Measurements from ENCODE around the gene CD27. TPM values are rescaled to one million over a fixed set of nuclear protein-coding genes. Genes with fewer than 3 reads are reported as not detected.

The CD27 gene
- total and polyA plus RNA-seq, 9 donors = 0.34 to 0.87 (median 0.55) TPM; not detected in 2

DNA sequence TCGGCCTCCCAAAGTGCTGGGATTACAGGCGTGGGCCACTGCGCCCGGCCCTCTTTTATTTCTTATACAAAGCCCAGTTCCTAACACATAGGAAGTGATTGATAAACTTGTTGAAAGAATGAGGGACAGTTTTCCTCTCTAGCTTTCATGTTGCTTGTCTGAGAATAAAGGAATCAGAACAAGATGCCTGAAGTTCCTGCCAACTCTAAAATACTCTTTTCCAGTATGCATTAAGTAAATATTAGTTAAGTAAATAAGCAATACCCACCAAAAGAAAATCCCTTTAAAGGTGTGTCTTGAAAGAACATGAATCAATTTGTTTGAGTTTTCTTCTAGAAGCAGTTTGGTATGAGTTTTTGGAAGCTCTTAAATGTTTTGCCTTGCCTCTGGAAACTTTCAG is 24.4 kb upstream of the CD27 start:
- TF ChIP-seq, protein P1, sequence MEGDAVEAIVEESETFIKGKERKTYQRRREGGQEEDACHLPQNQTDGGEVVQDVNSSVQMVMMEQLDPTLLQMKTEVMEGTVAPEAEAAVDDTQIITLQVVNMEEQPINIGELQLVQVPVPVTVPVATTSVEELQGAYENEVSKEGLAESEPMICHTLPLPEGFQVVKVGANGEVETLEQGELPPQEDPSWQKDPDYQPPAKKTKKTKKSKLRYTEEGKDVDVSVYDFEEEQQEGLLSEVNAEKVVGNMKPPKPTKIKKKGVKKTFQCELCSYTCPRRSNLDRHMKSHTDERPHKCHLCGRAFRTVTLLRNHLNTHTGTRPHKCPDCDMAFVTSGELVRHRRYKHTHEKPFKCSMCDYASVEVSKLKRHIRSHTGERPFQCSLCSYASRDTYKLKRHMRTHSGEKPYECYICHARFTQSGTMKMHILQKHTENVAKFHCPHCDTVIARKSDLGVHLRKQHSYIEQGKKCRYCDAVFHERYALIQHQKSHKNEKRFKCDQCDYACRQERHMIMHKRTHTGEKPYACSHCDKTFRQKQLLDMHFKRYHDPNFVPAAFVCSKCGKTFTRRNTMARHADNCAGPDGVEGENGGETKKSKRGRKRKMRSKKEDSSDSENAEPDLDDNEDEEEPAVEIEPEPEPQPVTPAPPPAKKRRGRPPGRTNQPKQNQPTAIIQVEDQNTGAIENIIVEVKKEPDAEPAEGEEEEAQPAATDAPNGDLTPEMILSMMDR (IDR thresholded peaks at IDR 0.05) = no peak
- TF ChIP-seq EP300 (IDR thresholded peaks at IDR 0.05) = no peak
- no peak for TF ChIP-seq POLR2A (IDR thresholded peaks at IDR 0.05)
- DNase-seq = no peak
- H3K27ac ChIP-seq = no peak overlapping the region
- WGBS, 3 donors = 30 to 57% (median 45%) methylated on average over 4 of the region's 4 CpGs
- intact Hi-C loops (cut with DNase I) = loop anchor here (5.0 kb wide), 4 partner anchors 42 to 117 kb away; partner anchors contain the start of gene GAPDH (in 1 of the 4)
- no peaks in the 10 kb centered on the region for H3K9me3 ChIP-seq
- no peaks in the 10 kb centered on the region for H3K36me3 ChIP-seq
- H3K27me3 ChIP-seq = no peaks in the 10 kb centered on the region
- no peak overlapping the region for H3K4me3 ChIP-seq
- H3K4me1 ChIP-seq (ENCODE audit: insufficient read depth) = peaks cover 8% of the 10 kb centered on the region

DNA sequence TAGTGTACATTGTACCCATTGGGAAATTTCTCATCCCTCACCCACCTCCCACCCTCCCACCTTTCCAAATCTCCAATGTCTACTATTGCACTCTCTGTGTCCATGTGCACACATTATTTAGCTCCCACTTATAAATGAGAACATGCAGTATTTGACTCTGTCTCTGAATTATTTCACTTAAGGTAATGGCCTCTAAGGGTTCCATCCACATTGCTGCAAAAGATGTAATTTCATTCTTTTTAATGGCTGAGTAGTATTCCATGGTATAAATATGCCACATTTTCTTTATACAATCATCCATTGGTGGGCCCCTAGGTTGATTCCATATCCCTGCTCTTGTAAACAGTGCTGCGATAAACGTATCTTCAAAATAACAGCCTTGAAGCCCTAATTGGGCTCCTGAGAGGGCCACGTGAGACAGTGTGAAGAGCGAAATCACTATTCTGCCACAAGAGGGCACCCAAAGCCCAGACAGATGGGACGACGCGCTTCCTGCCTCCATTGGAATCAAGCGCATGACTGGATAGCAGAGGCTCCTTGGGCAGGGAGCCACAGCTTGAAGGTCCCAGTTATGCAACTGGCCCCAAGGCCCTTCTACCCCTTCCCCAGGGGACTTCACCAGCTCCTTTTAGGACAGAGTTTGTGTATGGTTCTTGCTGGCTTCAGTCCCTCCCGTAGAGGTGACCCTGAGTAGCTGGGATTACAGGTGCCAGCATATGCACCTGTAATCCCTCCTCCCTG is 21.3 kb upstream of the CD27 start:
- no peak for TF ChIP-seq EP300 (IDR thresholded peaks at IDR 0.05)
- TF ChIP-seq, protein P1 (IDR thresholded peaks at IDR 0.05) = peak; percentile 70 to 93 (median 86)
- TF ChIP-seq POLR2A (IDR thresholded peaks at IDR 0.05) = peak; percentile 36
- no peaks in the 10 kb centered on the region for H3K9me3 ChIP-seq
- intact Hi-C loops (cut with DNase I) = loop anchor here (2.0 to 5.0 kb wide), 5 partner anchors 39 to 114 kb away; partner anchors contain the start of gene GAPDH (in 1 of the 4)
- peaks cover 6% of the 10 kb centered on the region for H3K4me1 ChIP-seq (ENCODE audit: insufficient read depth)
- DNase-seq = peak; percentile 80 to 90 (median 88)
- H3K4me3 ChIP-seq = no peak overlapping the region
- no peaks in the 10 kb centered on the region for H3K36me3 ChIP-seq
- no peaks in the 10 kb centered on the region for H3K27me3 ChIP-seq
- H3K27ac ChIP-seq = no peak overlapping the region
- 4 to 5% (median 5%) methylated on average over 9 of the region's 9 CpGs for WGBS, 3 donors

DNA sequence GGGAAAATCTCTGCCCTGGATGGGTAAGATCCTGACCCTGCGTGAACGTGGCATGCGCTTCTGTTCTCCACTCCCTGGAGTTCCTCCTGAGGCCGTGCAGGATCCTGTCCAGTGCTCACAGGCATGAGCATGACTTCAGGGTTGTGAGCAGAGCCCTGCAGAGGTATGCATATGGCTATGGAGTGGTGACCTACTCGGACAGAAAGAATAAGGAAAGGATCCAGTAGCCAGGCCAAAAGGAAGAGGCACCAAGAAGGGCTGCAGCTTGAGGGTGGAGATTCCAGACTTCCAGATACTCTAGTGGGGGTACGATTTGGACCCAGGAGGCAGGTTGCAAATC is 20.8 kb upstream of the CD27 start:
- Histone ChIP-seq H3K27ac (no peak overlapping the region), H3K4me3 (no peak overlapping the region), H3K9me3 (no peaks in the 10 kb centered on the region), H3K4me1 (ENCODE audit: insufficient read depth) (peaks cover 3% of the 10 kb centered on the region), H3K27me3 (no peaks in the 10 kb centered on the region), H3K36me3 (no peaks in the 10 kb centered on the region)
- TF ChIP-seq POLR2A (IDR thresholded peaks at IDR 0.05) = no peak
- TF ChIP-seq EP300 (IDR thresholded peaks at IDR 0.05) = no peak
- TF ChIP-seq, protein P1 (IDR thresholded peaks at IDR 0.05) = no peak
- WGBS, 3 donors = 48 to 56% (median 49%) methylated on average over 6 of the region's 6 CpGs
- intact Hi-C loops (cut with DNase I) = loop anchor here (5.0 kb wide), 4 partner anchors 38 to 113 kb away; partner anchors contain the start of gene GAPDH (in 1 of the 4)
- no peak for DNase-seq

DNA sequence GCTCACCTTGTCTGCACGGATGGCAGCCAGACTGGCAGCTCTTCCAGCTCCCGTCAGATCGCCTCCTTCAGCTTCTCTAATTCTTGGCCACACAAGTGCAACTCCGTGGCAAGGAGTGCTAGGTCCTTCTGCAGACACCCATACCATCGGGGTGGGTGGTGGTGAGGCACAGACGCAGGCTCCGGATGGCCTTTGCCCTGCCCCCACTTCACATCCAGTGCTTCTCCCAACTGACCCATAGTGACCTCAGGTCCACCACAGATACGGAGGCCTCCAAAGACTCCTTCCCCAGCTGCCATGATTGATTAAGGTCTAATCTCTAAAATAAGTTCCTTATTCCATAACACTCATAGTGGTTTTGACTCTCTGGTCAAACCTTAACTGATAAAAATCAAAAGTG is 19.9 kb upstream of the CD27 start:
- Histone ChIP-seq H3K27ac (no peak overlapping the region), H3K9me3 (no peaks in the 10 kb centered on the region), H3K27me3 (no peaks in the 10 kb centered on the region), H3K36me3 (no peaks in the 10 kb centered on the region), H3K4me3 (no peak overlapping the region), H3K4me1 (ENCODE audit: insufficient read depth) (peaks cover 1% of the 10 kb centered on the region)
- TF ChIP-seq EP300 (IDR thresholded peaks at IDR 0.05) (no peak), POLR2A (IDR thresholded peaks at IDR 0.05) (no peak)
- TF ChIP-seq, protein P1 (IDR thresholded peaks at IDR 0.05) = no peak
- DNase-seq = no peak
- WGBS, 3 donors = 84 to 86% (median 86%) methylated on average over 8 of the region's 8 CpGs
- intact Hi-C loops (cut with DNase I) = loop anchor here (5.0 kb wide), 4 partner anchors 37 to 112 kb away; partner anchors contain the start of gene GAPDH (in 1 of the 4)
